ENCODE results near the gene TEX261. TPM values are rescaled to one million over a fixed set of nuclear protein-coding genes. Genes with fewer than 3 reads are reported as not detected.
A peak's percentile ranks its signal among the peaks of the same experiment; 100 is the strongest.

Gene TEX261
- total RNA-seq, 4 donors from 2014 or later: 24.6 to 41.0 (median 34.9) TPM

GRCh38 chr2:70965506-70965905, 29.2 kb downstream of the TEX261 start:
- H3K4me1 ChIP-seq: peaks cover 0 to 13% (median 0%) of the 10 kb centered on the region in 3 donors
- WGBS, 2 donors (ENCODE audit: low coverage in 1 of 2): 62% methylated on average over 11 of the region's 14 CpGs; no CpG with 5 or more reads in 1 of the 2 donors
- H3K4me3 ChIP-seq: peak overlapping the region in 1 of 2 donors; percentile 54
- no peak overlapping the region for H3K27ac ChIP-seq
- no peak for TF ChIP-seq CTCF (IDR thresholded peaks at IDR 0.05)
- TF ChIP-seq EP300 (IDR thresholded peaks at IDR 0.05): no peak
- TF ChIP-seq POLR2A (IDR thresholded peaks at IDR 0.05): no peak
- no peak for TF ChIP-seq POLR2AphosphoS5 (IDR thresholded peaks at IDR 0.05)
- no peaks in the 10 kb centered on the region for H3K9me3 ChIP-seq
- no peaks in the 10 kb centered on the region for H3K36me3 ChIP-seq
- no peak for ATAC-seq
- H3K27me3 ChIP-seq: peaks cover 55% of the 10 kb centered on the region

GRCh38 chr2:70964596-70965386, 29.9 kb downstream of the TEX261 start:
- Histone ChIP-seq H3K27ac (no peak overlapping the region), H3K36me3 (no peaks in the 10 kb centered on the region), H3K27me3 (peaks cover 63% of the 10 kb centered on the region), H3K4me3 (peak overlapping the region; percentile 26 to 54), H3K4me1 (peaks cover 0 to 13% (median 0%) of the 10 kb centered on the region in 3 donors), H3K9me3 (no peaks in the 10 kb centered on the region)
- ATAC-seq: peak; percentile 89
- WGBS, 2 donors (ENCODE audit: low coverage in 1 of 2): 0% methylated on average over 3 to 8 of the region's 59 CpGs
- TF ChIP-seq EP300 (IDR thresholded peaks at IDR 0.05) (no peak), POLR2AphosphoS5 (IDR thresholded peaks at IDR 0.05) (peak; percentile 9), POLR2A (IDR thresholded peaks at IDR 0.05) (no peak), CTCF (IDR thresholded peaks at IDR 0.05) (peak in 3 of 4 experiments; percentile 69 to 91 (median 79))

- WGBS, 2 donors (ENCODE audit: low coverage in 1 of 2): 67 to 73% methylated on average over 1 to 3 of the region's 4 CpGs
- TF ChIP-seq POLR2AphosphoS5 (IDR thresholded peaks at IDR 0.05) (no peak), EP300 (IDR thresholded peaks at IDR 0.05) (no peak), POLR2A (IDR thresholded peaks at IDR 0.05) (no peak), CTCF (IDR thresholded peaks at IDR 0.05) (no peak)
- Histone ChIP-seq H3K9me3 (no peaks in the 10 kb centered on the region), H3K4me1 (peaks cover 0 to 13% (median 0%) of the 10 kb centered on the region in 3 donors), H3K27ac (no peak overlapping the region), H3K4me3 (no peak overlapping the region), H3K27me3 (peaks cover 69% of the 10 kb centered on the region), H3K36me3 (no peaks in the 10 kb centered on the region)
- ATAC-seq: no peak
Measured at GRCh38 chr2:70964133-70964532, 30.5 kb downstream of the TEX261 start.

GRCh38 chr2:70962885-70963878, 31.5 kb downstream of the TEX261 start:
- Histone ChIP-seq H3K27me3 (peaks cover 79% of the 10 kb centered on the region), H3K4me1 (peaks cover 0 to 13% (median 0%) of the 10 kb centered on the region in 3 donors), H3K9me3 (no peaks in the 10 kb centered on the region), H3K36me3 (no peaks in the 10 kb centered on the region), H3K27ac (no peak overlapping the region), H3K4me3 (no peak overlapping the region)
- 48 to 56% methylated on average over 2 to 13 of the region's 18 CpGs for WGBS, 2 donors (ENCODE audit: low coverage in 1 of 2)
- no peak for ATAC-seq
- TF ChIP-seq CTCF (IDR thresholded peaks at IDR 0.05): no peak
- TF ChIP-seq EP300 (IDR thresholded peaks at IDR 0.05): no peak
- TF ChIP-seq POLR2A (IDR thresholded peaks at IDR 0.05): no peak
- no peak for TF ChIP-seq POLR2AphosphoS5 (IDR thresholded peaks at IDR 0.05)

Measured in gastroesophageal sphincter (tissue), 4 donors.